GM18873 (cell line): Measurements from ENCODE around the gene NOTCH3.

Experiments used
- ATAC-seq: cut with Tn5 transposase; IDR thresholded peaks from one replicate; pipeline ENCODE4 v1.9.1; 2021; ENCODE audit warnings: mild to moderate bottlenecking, moderate library complexity, moderate number of reproducible peaks; ENCODE audit not compliant: unreplicated experiment, low FRiP score

The NOTCH3 gene

DNA sequence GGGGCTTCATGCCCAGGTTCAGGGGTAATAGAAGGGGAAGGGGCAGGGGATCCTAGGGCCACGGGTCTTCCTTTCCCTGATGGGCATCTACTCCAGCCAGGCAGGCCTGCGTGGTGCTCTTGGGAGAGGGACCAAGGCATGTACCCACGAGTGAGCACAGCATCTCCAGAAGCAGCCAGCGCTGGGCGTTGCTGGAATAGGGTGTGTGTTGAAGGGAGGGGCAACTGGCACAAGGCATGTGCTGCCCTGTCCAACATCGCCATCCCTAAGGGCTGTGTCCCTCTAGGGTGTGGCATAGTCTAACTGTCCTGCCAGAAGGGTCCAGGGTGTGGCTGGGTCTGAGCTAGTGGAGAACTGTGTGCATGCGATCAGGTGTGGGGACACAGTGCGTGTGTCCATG lies 2.9 kb downstream of the NOTCH3 start:
- ATAC-seq = no peak

DNA sequence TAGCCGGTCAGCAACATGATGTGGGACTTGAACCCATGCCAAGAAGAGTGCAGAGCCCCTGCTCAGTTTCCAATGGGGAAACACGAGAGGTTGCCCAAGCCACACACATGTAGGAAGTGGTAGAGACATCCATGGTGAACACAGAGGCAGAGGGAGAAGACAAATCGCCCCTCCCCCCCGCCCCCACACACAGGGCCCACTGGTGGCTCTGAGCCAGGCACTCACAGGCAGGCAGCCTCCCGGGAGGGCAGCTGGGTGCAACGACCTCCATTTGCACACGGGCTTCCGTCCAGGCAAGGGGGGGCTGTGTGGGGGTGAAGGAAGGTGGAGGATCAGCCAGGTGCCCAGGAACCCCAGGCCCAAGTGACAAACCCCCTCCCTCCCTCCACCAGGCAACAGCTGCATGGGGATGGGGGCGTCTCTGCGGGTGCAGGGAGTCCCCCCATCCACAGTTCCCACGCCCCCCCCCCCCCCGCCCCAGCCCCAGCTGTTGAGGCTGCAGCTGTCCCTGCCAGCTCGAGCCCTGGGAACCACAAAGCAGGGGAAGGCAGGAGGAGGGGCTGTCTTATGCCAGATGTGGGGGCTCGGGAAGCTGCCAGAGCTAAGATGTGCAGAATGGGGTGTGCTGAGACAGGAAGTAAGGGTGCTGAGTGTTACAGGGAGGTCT lies 3.4 kb downstream of the NOTCH3 start:
- no peak for ATAC-seq

DNA sequence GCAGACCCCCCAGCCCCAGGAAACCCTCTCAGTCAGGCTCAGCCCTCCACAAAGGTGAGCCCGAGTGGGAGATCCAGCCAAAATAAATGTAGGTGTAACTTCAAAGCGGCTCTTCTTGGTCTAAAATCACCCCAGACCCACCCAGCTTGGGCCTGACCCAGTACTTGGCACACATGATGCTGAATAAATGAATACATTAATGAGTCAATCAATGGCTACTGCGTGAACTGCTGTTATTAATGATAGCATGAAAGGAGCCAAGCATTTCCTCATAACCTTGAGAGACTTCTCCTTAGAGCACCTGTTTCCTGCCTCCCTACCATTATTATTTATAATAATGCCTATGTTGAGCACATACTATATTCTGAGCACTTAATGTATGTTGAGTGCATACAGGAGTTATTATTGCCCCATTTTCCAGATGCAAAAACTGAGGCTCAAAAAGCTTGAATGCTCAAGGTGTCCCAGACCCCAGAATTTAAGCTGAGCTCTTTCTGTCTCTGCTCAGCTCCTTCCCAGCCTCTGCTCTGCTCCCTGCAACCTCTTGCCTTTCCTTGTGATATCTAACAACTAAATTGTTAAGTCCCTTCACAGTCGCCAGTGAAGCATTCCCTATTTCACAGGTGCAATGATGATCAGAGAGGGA lies 4.3 kb downstream of the NOTCH3 start:
- no peak for ATAC-seq

DNA sequence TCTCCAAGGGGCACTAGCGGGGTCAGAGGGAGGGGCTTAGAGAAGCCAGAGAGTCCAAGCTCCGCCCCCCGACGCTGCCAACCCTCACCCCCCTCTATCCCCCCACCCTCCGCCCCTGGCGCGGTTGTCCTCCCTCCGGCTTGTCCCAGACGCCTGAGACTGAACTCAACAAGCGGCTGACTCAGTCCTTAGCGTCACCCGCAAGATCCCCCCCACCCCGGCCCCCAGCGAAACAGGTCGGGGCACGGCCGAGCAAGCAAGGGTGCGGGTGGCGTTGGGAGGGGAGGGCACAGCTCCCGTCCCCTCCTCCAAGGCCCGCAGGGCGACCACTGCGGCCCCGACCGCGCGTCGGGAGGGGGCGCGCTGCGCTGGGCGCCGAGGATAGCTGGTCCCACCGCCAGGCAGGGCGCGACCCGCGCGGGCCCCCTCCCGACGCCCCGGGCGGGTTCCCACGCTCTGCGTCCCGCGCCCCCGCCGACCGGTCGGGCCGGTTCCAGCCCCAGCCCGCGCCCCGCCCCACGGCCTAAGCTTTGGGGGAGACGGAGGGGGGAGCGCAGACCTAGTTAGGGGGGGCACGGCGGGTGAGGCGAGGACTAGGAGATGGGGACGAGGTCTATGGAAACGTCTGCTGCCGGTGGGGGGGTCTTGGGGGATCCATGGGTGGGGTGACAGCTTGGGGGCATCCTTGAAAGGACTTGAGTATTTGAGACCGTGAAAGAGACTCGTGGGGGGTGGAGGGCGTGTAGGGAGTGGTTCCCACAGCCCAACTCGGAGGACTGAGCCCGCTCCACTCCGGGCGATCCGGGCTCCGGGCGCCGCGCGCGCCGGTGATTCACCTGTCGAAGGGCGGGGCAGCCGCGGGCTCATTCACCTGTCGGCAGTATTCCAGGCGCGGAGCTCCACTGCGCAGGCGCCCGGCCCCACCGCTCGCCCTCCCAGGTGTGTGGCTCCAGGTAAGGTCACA lies 5.1 kb downstream of the NOTCH3 start:
- no peak for ATAC-seq

DNA sequence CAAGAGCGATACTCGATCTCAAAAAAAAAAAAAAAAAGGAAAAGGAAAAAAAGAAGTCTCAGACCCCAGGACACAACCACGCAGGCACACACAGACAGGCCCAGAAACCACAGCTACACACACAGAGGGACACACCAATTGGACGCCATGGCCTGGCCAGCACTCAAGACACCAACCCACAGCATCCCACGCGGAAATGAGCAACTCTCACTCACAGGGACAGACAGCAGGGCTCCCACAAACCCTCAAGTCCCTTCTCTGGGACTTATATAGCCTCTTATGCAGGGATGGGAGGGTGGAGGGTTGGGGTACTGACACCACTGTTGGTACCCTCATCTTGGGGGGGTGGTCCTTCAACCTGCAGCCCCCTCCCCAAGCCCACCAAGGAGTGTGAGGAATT lies 5.9 kb downstream of the NOTCH3 start:
- no peak for ATAC-seq

DNA sequence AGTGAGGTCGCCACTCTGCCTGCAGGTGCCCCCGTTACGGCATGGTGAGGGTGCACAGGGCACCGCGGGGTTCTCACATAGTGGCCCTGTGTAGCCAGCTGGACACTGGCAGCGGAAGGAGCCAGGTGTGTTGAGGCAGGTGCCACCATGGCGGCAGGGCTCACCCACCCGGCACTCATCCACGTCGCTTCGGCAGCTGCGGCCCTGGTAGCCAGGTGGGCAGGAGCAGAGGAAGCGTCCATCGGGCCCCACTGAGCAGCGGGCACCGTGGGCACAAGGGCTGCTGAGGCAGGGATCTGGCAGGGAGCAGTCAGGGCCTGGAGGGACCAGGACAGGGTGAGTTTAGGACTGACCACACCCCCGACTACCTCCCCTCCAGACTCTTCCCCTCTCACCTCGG lies 8.8 kb downstream of the NOTCH3 start:
- ATAC-seq = no peak

DNA sequence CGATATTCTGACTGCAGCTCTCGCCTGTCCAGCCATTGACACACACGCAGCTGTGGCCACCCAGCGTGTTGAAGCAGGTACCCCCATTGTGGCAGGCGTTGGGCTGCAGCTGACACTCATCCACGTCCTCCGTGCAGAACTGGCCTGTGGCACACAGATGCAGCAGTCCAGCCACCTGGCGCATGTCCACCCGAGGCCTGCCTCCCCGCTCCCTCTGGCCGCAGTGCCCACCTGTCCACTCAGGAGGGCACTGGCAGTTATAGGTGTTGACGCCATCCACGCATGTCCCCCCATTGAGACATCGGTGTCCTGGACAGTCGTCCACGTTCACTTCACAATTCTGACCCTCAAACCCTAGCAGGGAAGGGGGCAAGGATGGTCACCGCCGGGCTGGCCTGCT lies 9.3 kb downstream of the NOTCH3 start:
- ATAC-seq = no peak

DNA sequence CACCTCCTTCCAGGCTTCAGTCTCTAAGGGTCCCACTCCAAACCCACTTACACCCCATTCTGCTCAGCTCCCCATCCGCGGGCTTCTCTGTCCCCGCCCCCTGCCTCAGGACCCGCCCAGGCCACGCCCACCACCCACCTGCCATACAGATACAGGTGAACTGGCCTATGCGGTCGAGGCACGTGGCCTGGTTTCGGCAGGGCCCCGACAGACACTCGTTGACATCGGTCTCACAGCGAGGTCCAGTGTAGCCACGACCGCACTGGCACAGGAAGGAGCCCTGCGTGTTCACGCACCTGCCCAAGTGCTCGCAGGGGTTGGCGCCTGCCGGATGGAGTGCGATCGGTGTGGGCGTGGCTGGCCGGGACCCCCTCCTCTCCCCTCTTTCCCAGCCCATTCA lies 11.9 kb downstream of the NOTCH3 start:
- no peak for ATAC-seq

DNA sequence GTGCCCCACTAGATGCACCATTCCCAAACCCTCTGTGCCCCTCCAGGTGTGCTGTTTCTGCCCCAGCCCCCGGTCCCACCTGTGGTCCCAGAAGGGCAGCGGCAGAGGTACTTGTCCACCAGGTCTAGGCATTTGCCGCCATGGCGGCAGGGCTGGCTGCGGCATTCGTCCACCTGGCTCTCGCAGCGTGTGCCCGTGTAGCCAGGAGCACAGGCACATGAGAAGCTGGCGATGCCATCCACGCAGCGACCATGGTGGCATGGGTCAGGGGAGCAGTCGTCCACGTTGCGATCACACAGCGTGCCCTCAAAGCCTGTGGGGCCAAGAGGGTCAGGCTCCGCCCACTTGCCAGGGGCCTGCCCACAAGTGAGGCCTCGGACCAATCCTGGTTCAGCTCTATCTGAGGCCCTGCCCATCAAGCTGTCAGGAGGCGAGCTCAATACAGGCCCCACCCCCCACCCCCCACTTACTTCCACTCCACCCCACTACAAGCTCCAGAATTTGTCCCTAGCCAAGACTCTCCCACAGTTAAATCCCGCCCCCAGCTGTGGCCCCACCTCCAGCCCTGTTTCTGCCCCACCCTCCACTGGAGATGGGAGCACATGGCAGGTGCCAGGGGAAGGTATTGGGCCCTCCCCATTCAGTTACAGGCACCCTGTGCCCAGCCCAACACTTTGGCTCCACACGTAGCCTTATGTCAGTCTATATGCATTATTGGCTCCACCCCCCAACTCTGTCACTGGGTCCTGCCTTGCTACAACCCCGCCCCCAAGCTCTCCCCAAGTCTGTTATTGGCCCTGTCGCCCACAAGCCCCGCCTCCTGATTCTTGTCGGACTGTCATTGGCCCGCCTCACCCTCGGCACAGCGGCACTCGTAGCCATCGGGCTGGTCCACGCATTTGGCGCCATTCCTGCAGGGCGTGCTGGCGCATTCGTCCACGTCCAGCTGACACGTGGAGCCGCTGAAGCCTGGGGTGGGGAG lies 13.5 kb downstream of the NOTCH3 start:
- no peak for ATAC-seq

DNA sequence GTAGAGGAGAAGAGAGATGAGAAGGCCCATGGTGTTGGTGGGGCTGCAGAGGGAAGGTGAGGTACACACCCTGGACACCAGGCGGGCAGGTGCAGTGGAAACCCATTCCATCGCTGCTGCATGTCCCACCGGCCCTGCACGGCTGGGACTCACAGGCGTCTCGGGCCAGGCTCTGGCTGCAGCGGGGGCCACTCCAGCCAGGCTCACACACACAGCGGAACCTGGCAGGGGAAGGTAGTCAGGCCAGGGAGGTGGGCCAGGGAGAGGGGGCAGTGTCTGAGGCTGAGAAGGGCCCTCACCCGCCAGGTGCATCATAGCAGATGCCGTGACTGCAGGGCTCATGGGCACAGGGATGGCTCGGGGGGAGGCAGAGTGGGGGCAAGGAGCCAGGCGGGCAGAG lies 15.6 kb downstream of the NOTCH3 start:
- no peak for ATAC-seq

DNA sequence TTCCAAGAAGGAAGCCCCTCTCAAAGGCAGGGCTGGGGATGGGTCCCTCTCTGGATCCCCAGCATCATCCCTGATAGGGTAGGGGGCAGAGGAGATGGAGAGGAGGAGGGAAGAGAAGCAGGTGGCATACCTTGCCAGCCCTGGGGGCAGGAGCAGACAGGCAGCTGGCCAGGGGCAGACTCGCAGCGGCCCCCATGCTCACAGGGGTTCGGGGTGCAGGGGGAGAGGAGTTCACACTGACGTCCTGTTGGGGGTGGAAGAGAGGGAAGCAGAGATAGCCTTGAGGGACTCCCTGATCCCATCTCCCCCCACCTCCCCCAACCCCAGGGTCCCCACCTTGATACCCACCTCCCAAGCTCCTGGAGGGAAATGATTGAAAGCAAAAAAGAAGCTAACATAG lies 16.0 kb downstream of the NOTCH3 start:
- no peak for ATAC-seq

DNA sequence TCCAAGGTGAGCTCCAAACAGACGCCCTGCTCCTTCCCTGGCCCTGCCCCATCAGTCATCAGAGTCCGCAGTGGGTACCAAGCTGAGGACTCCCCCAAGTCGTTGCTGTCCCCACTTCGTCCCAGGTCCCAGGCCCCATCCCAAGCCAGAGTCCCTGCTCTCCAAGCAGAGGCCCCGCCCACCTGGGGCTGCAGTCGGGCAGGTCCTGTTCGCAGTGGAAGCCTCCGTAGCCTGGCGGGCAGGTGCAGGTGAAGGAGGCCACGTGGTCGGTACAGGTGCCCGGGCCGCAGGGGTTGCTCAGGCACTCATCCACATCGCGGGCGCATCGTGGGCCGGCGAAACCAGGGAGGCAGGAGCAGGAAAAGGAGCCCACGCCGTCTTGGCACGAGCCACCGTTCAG lies 19.4 kb downstream of the NOTCH3 start:
- no peak for ATAC-seq

DNA sequence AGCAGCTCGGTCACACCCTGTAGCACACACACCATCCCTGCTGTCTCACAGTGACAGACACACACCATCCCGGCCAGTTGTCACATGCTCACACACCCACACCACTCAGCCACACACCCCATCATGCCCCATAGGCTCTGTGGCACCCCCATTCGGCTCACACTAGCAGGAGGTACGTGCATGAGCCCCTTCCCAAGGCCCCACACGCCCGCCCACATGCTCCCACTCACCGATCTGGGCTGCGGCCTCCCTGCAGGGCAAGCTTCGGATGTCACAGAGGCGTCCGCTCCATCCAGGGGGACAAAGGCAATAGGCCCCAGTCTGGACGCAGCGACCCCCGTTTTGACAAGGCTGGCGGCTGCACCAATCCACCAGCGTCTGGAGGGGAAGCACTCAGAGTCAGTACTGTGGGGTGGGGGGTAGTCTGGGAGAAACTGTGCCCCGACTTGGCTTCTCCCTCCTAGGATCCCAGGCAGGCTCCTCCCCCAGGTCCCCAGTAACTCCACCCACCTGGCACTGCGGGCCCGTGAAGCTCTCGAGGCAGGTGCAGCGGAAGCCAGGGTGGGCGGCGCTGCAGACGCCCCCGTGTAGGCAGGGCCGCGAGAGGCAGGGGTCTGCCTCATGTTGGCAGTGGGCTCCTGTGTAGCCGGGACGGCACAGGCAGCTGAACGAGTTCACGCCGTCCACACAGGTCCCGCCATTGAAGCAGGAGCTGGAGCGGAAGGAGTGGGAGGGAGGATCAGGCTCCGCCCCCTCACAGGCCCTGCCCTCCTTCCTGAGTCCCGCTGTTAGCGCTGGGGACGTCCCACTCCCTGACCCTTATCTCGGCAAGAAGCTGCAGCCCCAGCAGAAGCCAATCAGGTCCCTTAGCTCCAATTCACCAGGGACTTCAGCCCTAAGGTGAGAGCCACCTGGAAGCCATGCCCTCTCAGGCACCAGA lies 20.1 kb downstream of the NOTCH3 start:
- no peak for ATAC-seq

DNA sequence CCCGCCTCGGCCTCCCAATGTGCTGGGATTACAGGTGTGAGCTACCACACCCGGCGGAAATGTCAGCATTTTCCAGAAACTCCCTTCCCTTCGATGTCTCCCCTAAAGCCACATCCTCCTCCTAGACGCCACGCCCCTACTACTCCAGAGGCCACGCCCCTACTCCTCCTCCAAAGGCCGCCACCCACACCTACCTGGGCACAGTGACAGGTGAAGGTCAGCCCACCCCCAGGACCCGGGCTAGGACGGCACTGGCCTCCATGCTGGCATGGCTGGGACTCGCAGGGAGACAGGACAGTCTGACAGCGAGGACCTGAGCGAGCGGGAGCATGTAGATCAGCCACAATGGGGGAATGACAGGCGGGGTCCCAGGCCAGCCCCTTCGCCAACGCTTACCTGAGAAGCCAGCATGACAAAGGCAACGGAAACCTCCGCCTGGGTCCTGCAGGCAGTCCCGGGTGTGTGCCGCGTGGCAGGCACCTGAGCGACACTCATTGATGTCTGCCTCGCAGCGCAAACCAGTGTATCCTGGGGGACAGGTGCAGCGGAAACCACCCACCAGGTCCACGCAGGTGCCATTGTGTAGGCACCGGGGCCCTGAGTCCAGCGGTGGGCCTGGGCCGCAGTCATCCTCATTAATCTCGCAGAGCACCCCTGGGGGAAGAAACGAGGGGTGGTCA lies 22.0 kb downstream of the NOTCH3 start:
- ATAC-seq = no peak

DNA sequence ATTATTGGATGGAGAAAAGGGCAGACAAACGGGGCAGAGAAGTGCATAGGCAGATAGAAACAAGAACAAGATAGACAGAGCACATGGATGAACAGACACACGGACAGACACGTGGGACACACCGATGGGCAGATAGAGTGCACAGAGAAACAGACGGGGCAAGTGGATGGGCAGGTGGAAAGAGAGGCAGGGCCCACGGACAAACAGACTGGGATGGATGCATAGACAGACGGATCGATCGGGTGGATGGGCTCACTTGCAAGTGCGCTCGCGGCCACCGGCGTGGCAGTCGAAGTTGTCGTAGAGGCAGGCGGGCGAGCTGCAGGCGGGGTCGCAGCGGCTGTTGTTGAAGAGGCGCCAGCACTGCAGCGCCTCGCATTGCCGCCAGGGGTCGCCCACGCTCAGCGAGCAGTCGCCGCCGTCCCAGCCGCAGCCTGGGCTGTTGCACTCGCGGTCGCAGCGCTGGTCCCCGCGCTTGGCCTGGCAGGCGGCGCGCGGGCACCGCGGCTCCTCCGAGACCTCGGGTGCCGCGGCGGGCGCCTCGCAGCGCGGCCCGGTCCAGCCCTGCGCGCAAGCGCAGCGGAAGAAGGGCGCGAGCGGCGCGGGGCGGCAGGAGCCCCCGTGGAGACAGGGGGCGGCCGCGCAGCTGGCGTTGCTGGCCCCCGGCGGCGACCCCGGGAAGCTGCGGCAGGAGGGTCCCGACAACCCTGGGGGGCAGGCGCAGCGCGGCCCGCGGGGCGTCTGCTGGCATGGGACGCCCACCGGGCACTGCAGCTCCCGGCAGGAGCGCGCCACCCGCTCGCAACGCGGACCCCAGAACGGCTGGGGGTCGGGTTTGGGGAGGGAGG lies 23.3 kb downstream of the NOTCH3 start:
- ATAC-seq = no peak

DNA sequence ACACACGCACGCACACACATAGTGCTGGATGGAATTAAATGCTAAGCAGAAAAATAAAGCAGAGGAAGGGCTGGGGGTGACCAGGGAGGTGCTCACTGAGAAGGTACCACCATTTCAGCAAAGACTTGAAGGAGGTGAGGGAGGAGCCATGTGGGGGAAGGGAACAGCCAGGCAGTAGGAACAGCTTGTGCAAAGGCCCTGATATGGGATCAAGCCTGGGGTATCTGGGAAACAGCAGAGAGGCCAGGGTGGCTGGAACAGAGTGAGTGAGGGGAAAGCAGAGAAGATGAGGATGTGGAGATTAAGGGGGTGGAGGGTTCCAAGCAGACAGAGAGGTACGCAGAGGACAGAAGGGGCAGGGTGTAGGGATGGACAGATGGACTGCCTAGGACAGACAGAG lies 25.2 kb downstream of the NOTCH3 start:
- ATAC-seq = no peak

DNA sequence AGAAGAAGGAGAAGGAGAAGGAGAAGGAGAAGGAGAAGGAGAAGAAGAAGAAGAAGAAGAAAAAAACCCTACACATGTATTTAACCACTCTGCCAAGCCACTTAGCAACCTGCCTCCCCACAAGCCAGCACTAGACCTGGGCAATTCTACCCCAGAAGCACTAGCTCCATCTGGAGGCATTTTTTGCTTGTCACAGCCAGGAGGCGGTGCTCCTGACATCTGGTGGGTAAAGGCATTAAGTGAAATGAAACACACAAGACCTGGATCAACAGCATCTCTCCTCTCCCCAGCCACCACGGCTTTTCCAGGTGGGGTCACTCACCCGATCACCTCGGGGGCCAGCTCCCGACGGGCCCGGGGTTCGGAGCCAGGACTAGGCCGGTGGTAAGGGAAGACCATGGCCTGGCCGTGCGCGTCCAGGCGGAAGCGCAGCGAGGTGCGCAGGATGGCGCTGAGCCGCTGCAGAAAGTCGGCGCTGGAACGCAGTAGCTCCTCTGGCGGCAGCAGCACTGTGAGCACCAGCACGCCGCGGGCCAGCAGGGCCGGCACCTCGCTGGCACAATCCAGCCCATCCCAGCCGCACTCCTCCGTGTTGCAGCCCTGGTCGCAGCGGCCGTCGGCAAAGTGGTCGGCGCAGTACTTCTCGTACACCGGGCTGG lies 26.9 kb downstream of the NOTCH3 start:
- no peak for ATAC-seq
